Right lung (tissue), 5 donors: ENCODE data around the gene GPHA2. TPM values are rescaled to one million over a fixed set of nuclear protein-coding genes. Genes with fewer than 3 reads are reported as not detected.

Experiments used
- DNase-seq, 2 donors: peaks; one replicate each; pipeline ENCODE4 v3.0.0-alpha.2; 2013
- polyA plus RNA-seq, 5 donors: library from polyadenylated mRNA; unstranded; fragments of 120-200 nt; gene quantifications; one replicate each; pipeline versions ENCODE4 v1.2.1 to v1.2.3, GENCODE V29; 2013; ENCODE audit warnings: inconsistent platforms in 1 of 5, low replicate concordance in 1 of 5; ENCODE audit not compliant: insufficient read length in 5 of 5, insufficient read depth in 1 of 5

Gene GPHA2
- polyA plus RNA-seq, 5 donors, result 0.15 to 0.27 (median 0.24) TPM; not detected in 2

DNA sequence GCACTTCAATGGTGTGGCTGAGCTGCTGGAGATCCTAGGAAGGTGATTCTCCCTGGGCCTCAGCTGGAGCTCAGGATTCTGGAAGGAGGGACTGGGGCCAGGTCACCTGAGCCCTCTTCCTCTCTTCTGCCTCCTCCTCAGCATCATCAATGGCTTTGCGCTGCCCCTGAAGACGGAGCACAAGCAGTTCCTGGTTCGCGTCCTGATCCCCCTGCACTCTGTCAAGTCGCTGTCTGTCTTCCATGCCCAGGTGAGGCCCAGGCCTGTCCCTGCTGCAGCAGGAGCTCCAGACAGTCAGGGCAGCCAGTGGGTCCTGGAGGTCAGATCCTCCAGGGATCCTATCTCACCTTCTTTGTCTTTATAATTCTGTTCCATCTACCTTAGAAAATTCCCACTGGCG is 5.4 kb downstream of the GPHA2 start:
- DNase-seq, result no peak

DNA sequence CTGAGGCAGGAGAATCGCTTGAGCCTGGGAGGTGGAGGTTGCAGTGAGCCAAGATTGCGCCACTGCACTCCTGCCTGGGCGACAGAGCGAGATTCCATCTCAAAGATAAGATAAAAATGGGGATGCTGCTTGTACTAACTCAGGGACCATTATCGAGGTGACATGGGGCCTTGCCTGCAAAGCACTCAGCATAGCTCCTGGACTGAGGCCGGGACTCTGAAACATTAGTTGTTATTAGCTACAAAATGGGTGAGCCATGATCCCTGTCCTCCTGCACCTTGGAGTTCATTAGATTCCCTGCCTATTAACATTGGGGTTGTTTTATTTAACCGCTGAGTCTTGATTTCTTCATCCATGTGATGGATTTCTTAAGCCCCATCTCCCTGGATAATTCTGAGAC is 6.1 kb downstream of the GPHA2 start:
- no peak for DNase-seq

DNA sequence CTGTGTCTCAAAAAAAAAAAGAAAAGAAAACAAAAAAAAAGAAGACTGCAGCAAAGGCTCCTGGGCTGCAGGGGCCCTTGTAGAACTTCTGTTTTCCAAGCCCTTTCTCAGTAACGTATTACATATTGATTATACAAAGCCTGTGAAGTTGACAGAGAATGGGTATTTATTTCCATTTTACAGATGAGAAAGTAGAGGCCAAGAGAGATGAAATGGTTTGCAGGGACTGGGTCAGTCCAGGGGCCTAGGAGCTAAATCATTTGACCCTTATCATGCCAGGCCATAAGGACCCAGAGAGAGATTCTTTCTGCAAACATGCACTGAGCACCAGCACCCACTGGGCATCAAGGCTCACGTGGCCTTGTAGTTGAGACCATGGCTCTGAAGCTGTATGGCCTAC is 6.7 kb downstream of the GPHA2 start:
- DNase-seq, result no peak

DNA sequence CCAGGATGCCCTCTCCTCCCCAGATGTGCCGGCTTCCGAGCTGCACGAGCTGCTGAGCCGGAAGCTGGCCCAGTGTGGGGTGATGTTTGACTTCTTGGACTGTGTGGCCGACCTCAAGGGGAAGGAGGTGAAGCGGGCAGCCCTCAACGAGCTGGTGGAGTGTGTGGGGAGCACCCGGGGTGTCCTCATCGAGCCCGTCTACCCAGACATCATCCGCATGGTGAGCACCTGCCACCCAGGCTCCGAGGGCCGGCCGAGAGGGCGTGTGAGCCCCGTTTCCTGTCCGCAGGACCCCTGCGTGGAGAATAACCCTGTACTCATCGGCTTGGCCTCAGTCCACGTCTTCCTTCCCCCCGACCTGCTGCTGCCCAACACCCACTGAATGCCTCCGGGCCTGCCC is 9.0 kb downstream of the GPHA2 start:
- DNase-seq, result no peak

DNA sequence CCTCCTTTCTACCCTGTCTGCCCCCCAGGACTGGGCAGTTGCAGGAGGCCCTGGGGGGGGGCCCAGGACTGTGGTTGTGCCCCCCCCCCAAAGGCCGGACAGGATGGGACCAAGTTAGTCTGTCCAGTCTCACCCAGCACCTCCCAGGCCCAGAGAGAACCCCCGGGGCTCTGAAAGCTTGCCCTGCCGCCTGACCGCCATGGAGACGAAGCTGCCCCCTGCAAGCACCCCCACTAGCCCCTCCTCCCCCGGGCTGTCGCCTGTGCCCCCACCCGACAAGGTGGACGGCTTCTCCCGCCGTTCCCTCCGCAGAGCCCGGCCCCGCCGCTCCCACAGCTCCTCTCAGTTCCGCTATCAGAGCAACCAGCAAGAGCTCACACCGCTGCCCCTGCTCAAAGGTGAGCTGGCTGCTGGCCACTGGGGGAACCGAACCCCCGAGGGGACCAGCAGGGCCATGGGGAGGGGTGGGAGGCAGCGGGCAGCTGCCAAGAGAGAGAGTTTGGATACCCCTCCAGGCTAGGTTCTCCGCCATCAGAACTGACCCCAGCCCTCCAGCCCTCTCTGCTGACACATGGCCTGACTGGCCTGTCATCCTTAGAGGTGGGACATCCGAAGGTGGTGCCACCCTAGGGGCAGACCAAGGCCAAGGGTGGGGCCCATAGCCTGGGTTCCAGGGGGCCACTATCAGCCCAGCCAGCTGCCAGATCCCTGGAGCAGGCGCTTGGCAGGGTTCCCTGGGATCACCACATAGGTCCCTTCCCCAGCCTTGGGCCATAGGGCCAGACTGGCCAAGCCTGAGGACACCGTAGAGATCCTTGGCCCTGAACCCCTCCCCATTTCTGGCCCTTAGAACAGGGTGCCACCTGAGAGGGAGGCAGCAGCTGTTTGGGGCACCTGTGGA is 9.9 kb downstream of the GPHA2 start:
- DNase-seq, result no peak

DNA sequence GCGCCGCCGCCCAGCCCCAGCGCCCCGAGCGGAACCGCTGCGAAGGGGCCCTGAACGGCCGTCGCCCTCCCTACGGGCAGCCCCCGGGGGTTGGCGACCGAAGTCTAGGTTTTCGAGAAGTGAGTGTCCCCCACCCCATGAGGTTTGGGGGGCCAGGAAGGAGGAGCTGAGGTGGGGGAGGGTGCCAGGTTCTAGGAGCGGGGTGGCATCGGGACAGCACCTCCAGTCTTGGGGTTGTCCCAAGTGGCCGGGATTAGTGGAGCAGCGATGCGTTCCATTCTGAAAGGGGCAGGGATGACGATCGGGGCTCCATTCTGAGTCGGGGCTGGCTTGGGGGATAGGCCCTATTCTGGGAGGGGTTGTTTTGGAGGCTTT is 10.8 kb downstream of the GPHA2 start:
- no peak for DNase-seq

DNA sequence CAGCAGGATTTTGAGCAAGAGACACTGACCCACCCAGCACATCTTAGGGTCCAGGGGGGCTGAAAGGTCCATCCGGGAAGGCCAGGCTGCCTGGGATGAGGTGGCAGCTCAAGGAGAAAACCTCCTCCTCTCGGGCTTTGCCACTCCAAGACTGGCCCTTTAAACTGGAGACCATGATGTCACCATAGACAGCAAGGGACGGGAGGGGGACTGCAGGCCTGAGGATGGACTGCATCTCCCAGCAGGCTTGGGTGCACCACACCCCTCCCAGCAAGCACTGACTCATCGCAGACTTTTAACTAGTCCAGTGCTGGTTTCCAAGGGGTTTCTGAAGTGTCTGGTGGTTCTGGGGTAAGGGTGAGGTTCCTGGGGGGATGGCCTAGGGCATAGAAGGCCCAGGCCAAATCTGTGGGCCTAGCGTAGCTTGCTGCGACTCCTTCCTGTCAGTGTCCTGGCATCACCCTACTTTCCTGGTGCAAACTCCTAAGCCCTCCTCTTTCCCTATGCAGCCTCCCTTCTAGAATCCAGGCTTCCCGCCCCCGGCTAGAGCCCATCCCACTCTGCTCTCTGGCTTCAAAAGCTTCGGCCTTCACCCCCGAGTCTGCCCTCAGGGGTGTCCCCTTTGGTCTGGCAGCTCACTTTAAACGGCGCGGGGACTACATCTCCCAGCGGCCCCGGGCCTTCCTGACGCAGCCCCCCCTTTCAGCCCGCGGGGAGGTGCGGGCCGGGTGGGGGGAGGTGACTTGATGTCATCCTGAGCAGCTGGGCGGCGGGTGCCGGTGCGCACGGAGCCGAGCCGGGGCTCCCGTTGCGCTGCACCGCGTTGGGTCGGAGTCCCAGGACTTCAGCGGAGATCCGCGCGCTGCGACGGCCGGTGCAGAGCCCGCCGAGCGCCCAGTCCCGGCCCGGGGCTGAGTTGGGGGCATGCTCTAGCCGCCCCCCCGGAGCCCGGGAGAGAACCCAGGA is 11.5 kb downstream of the GPHA2 start, which contains the start of gene PPP2R5B:
PPP2R5B (plus strand) TSS at position 746 of the 966 bp plus-strand sequence. CDS start 1,046 bp downstream, outside the sequence.
- peak; percentile 86 to 87 for DNase-seq

DNA sequence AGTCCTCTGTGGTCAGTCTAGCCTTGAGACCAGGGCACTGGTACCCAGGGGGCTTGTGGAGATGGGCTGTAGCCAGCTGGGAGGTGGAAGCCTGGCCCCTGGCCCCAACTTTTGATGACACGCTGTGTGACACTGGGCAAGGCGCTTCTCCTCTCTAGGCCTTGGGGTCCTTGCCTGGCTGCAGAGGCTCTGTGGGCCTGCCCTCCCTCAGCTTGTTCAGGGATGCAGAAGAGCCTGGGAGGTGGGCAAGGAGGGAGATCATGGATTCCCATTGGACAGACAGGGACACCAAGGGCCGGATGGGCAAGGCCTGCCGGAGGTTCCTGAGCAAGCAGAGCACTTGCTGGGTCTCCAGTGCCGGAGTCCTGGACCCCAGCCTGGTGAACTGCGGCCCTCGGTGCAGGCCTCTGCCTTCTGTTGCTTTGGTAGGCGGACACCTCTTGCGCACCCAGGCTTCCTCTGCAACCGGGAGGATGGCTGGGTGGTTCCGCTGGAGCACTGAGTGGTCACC is 12.5 kb downstream of the GPHA2 start:
- no peak for DNase-seq

DNA sequence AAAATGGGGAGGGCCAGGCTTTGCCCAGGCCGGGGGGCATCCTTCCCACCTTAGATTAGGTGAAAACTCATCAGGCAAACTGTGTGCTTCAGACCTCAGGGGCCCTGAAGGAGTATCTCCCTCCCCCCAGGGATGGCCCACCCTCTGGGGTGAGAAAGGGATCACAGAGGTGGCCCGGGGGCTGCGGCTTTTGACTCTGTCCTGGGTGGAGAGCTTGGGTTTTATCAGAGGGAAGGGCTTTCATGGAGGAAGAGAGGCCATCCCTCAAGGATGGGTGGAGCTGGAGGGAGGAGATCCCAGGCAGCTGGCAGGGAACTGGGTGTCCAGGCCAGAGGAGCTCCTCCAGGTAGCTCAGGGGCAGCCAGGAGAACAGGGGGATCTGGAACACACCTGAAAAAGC is 14.3 kb downstream of the GPHA2 start:
- DNase-seq, result no peak

DNA sequence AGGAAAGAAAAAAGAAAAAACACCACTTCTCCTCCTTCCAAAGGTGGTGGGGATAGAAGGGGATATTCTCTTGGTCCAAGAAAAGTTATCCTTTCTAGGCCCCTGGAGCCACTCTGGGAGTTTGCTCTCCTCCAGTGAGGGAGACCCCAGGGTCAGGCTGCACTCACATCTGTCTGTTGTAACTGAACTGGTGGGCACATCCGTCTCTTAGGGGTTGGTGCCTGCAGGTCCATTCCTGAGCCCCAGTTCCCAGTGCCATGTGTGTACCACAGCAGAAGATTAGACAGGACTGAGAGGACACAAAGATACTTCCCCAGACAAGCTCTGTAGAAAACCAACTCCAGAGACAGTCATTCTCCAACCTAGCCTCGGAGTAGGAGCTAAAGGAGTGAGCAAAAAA is 15.6 kb downstream of the GPHA2 start:
- DNase-seq, result no peak

DNA sequence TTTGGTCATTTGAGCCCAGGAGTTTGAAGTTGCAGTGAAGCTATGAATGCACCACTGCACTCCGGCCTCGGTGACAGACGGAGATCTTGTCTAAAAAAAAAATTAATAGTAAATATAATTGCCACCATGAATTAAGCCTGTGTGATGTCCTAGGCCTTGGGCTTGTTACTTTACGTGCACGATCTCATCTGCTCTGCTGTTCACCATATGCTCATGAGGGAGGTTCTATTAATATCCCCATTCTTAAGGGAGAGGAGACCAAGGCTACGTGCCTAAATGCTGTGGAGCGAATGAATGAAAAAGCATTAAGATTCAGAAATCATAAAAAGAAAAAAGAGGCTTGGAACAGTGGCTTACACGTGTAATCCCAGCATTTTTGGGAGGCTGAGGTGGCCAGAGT is 16.1 kb downstream of the GPHA2 start:
- DNase-seq, result no peak

DNA sequence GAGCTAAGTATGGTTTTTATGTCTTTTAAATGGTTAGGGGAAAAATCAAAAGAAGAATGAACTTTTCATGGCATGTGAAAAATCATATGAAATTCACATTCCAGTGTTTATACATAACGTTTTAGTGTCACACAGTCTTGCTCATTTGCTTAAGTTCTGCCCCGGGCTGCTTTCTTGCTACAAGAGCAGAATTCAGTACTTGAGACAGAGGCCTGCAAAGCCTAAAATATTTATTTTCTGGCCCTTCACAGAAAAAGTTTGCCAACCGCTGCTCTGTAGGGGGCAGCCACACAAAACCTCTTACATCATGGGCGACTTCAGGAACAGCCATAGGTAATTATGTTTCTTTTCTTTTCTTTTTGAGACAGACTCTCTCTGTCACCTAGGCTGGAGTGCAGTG is 17.7 kb downstream of the GPHA2 start:
- peak in 1 of 2 donors; percentile 34 for DNase-seq

DNA sequence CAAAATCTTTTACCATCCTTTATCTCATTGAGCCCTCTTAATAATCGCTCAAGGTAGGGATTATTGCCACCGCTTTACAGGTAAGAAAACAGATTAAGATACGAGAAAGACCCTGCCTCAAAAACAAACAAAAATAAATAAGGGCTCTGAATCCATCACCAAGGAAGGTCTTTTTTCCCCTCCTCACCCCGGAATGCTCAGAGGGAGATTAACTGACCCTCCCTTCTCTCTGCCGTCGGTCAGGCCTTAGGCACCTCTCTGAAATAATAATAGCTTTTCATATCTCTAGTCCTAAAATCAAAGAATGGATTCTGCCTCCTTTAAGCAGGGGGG is 18.1 kb downstream of the GPHA2 start:
- DNase-seq, result no peak

DNA sequence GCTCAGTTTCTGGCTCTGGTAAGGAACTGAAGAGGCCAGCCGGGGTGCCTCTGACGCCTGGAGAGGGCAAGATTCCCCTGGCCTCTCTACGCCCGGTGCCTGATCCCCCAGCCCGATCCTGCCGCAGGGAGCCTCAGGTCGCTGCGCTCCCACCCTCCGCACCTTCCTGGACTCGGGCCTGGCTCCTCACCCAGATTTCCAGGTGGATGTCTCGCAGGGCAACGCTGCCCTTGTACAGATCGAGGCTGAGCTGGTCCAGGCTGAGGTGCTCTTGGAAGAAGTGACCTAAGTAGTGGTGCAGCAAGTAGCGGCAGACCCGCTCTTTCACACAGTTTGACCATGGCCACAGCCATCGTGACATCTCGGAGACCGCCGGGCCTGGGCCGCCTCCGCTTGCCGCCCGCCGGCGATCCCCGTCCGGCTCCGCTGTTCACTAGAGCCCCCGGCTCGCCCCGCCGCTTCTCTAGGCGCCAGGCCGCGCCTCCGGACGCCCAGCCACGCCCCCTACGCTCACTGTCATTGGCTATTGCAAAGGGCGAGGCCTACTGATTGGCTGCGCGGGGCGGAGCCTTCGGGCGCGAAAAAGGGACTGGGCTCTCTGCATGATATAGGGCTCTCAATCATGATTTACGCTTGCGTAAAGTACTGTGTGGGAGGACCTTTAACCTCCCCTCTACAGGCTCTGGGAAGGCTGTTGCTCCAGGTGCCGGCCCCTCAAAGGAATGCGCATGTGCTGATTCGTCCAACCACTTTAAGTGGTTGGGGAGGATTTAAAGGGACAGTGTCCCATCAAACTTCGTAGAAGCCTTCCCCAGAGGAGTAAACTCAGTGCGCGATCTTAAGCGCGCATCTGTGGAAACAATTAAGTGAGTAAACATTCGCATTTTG is 18.7 kb downstream of the GPHA2 start, which contains the start of gene ATG2A:
ATG2A (minus strand) TSS at position 435 of the 888 bp plus-strand sequence; CDS start at position 361, 74 bp downstream.
- peak; percentile 99 to 100 for DNase-seq

DNA sequence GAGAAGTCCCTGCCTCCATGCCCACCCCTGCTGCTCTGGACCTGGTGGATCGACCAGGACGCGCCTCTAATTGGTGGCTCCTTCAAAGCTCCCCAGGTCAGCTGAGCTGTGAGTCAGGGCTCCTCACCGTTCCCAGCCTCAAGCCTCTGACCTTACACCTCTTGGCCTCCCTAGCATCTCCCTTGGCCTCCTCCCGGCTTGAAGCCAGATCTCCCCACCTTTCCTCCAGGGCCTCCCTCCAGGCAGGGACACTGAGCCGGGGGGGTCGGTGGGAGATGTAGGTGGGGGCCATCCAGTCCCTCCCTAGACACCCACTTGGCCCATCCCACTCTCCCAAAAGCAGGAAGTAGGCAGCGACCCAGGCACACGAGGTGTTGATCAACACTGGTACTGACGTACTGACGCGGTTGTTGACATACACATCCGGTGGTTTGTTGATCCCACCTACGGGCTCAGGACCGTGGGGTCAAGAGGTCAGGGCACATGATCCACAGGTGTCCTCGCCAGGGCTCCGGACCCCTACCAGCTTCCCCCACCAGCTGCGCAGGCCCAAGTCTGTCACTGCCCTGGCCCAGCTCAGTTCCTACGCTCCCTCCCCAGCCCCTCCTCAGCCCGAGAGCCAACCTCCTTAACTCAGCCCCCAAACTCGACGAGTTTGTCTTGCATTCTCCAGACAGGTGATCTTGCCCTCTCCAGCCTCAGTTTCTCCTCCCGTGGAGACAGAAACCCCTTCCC is 19.5 kb downstream of the GPHA2 start:
- DNase-seq, result peak in 1 of 2 donors; percentile 24

DNA sequence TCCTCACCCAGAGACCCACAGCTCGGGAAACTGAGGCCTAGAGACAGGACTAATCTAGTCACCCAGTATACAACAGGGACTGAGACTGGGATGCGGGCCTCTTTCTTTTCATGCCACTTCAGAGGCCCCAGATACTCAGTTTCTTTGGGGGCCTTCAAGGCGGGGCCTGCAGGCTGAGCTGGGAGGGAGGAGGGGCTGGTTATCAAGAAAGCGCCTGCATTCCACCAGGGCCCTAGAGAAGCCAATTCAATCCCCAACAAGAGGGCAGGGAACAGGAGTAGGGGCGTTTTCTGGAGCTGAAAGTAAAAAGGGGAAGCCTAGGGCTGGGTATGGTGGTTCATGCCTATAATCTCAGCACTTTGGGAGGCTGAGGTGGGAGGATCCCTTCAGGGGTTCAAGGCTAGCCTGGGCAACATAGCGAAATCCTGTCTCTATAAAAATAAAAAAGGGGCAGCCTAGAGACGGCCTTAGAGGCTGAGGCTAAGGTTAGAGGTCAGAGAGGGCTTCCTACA is 20.3 kb downstream of the GPHA2 start:
- no peak for DNase-seq

DNA sequence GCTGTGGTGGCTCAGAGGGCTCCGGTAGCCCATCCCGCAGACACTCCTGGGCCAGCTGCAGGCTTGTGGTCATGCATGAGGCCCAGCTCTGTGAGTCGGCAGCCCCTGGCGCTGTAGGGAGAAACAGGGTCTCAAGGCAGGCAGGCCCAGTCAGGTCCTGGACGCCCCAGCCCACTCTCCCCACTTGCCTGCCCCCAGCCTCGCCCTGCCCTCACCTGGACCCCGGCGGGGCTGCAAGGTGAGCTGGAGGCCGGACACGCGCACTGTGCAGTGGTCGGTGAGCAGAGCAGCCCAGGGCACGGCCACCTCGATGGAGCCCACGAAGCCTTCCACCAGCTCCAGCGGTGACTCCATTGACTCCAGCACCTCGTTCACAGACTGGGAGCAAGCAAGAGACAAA is 21.6 kb downstream of the GPHA2 start:
- no peak for DNase-seq

DNA sequence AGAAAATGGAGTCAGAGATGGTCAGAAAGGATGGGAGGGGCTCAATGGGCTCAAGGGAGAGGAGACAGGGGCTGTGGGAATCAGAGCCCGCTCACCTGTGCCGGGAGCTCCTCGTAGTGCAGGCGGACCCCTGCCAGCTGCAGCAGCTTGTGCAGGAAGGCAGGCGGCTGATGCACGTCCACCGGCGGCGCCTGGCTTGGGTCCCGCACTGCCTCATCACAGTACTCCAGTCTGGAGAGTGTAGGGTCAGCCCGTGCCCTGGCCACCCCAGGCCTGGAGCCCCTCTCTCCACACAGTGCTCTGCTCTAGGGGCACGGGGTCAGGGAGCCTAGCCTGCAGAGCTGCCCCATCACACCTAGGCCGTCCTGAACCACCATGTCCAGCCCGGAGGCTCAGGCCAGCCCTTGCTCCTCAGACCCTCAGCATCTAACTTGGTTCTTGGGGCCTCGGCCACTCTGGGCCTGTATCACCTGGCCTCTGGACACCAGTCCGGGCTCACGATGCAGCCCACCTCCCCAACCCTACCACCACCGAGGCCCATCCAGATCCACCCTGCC is 22.4 kb downstream of the GPHA2 start:
- no peak for DNase-seq

DNA sequence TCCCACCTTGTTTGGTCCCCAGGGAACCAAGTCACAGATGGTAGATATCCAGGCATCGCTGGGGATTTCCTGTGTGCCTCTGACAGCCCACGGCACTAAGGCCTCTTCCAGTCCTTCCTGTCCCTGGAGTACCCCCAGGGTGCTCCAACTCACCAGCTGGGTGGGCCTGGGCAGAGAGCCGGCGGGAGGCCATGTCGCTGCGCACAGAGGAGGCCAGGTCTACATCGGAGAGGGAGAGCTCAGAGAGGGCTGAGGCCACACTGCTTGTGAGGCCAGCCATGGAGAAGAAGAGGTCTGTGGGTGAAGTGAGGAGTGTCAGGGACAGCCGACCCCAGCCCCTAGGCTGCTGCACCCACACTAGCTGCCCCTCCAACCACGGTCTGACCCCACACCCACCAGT is 24.0 kb downstream of the GPHA2 start:
- no peak for DNase-seq

DNA sequence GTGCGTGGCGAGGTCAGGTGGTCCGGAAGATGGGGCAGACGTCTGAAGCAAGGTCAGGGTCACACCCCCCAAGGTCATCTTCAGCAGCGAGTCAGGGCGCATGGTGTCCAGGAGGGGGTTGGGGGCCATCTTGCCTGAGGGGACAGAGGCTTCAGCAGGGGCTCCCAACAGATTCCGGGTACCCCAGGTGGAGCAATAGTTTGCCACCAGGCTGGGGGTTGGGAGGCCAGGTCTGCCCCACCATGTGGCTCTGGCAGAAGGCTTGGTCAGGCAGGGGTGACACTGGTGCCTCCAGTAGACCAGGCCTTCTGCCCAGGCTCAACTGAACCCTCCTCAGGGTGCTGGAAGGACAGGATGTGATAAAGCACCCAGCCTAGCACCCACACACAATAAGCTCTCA is 24.6 kb downstream of the GPHA2 start:
- no peak for DNase-seq
